ENCODE measurements around the gene CASTOR1.

GRCh38 chr22:30293026-30293425 is 3.7 kb upstream of the CASTOR1 start:
- TF ChIP-seq CTCF (IDR thresholded peaks at IDR 0.05) (no peak), POLR2AphosphoS5 (IDR thresholded peaks at IDR 0.05; ENCODE audit: insufficient read depth in 1 of 2, low read depth in 1 of 2) (no peak), POLR2A (IDR thresholded peaks at IDR 0.05) (no peak)

Measured in vagina (tissue), 2 donors.